Loucy (cell line): ENCODE data around the gene SPINK13.

Source experiments
- H2AFZ ChIP-seq: fragments of 200-600 bp; sonication (generic); 2 replicates; pipeline ENCODE4 v1.6.0; 2016; ENCODE audit warnings: antibody characterized with exemption, mild to moderate bottlenecking, low read length, moderate library complexity
- H3F3A ChIP-seq: fragments of 200-600 bp; 2 replicates; pipeline ENCODE4 v1.6.0; 2016; ENCODE audit warnings: antibody characterized with exemption, low read depth, mild to moderate bottlenecking
- H3K27me3 ChIP-seq: fragments of 200-600 bp; sonication (generic); 2 replicates; pipeline ENCODE4 v1.6.1; 2014; ENCODE audit warnings: low read length, mild to moderate bottlenecking; ENCODE audit not compliant: insufficient read depth, poor library complexity, severe bottlenecking
- H3K36me3 ChIP-seq: fragments of 200-600 bp; sonication (generic); 2 replicates; pipeline ENCODE4 v1.6.1; 2016; ENCODE audit warnings: low read length; ENCODE audit not compliant: insufficient read depth
- H3K4me1 ChIP-seq: fragments of 200-600 bp; sonication (generic); 2 replicates; pipeline ENCODE4 v1.5.1; 2014; ENCODE audit warnings: low read length, mild to moderate bottlenecking; ENCODE audit not compliant: insufficient read depth, poor library complexity, severe bottlenecking
- H3K4me2 ChIP-seq: fragments of 200-600 bp; sonication (generic); 2 replicates; pipeline ENCODE4 v1.6.0; 2014; ENCODE audit warnings: antibody characterized with exemption, low read length, low read depth, mild to moderate bottlenecking; ENCODE audit not compliant: poor library complexity, severe bottlenecking
- H3K4me3 ChIP-seq: fragments of 200-600 bp; sonication (generic); 2 replicates; pipeline ENCODE4 v1.5.1; 2014; ENCODE audit warnings: low read length, mild to moderate bottlenecking, mixed read lengths; ENCODE audit not compliant: poor library complexity, severe bottlenecking
- H3K79me2 ChIP-seq: fragments of 200-600 bp; sonication (generic); 2 replicates; pipeline ENCODE4 v1.6.1; 2014; ENCODE audit warnings: low read length; ENCODE audit not compliant: insufficient read depth
- H3K9ac ChIP-seq: fragments of 200-600 bp; sonication (generic); 2 replicates; pipeline ENCODE4 v1.6.0; 2014; ENCODE audit warnings: mild to moderate bottlenecking, low read depth, low read length, moderate library complexity; ENCODE audit not compliant: poor library complexity, severe bottlenecking
- H3K9me2 ChIP-seq: fragments of 200-600 bp; sonication (generic); replicated peaks from 2 replicates; pipeline ENCODE4 v1.6.1; 2016; ENCODE audit warnings: low read depth, low read length, mixed read lengths
- H3K9me3 ChIP-seq: fragments of 200-600 bp; sonication (generic); 2 replicates; pipeline ENCODE4 v1.6.1; 2014; ENCODE audit warnings: mild to moderate bottlenecking, antibody characterized with exemption, low read length, low read depth; ENCODE audit not compliant: insufficient read depth
- H4K20me1 ChIP-seq: fragments of 200-600 bp; sonication (generic); 2 replicates; pipeline ENCODE4 v1.6.0; 2014; ENCODE audit warnings: antibody characterized with exemption, low read length, mild to moderate bottlenecking; ENCODE audit not compliant: insufficient read depth, poor library complexity, severe bottlenecking
- CTCF ChIP-seq: fragments of 200-600 bp; sonication (generic); conservative IDR thresholded peaks from 2 replicates; pipeline ENCODE4 v1.5.1; 2014; ENCODE audit warnings: mild to moderate bottlenecking, antibody characterized with exemption, low read length
- EZH2phosphoT487 ChIP-seq: fragments of 200-600 bp; IDR thresholded peaks from 2 replicates; pipeline ENCODE4 v1.6.1; 2018; ENCODE audit warnings: antibody characterized with exemption, mild to moderate bottlenecking, moderate library complexity, borderline replicate concordance

Gene SPINK13

DNA sequence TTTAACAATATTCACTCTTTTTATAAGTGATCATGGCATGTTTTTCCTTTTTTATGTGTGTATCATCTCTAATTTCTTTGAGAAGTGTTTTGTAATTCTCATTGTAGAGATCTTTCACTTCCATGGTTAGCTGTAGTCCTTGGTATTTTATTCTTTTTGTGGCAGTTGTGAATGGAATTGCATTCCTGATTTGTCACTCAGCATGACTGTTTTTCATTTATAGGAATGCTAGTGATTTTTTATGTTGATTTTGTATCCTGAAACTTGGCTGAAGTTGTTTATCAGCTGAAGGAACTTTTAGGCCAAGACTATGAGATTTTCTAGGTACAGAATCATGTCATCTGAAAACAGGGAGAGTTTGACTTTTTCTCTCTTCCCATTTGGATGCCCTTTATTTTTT, 13.1 kb upstream of the SPINK13 start:
- Histone ChIP-seq H3K79me2 (no peaks in the 10 kb centered on the region), H3K36me3 (no peaks in the 10 kb centered on the region), H3K9me2 (no peaks in the 10 kb centered on the region), H3K9ac (no peak overlapping the region), H3K27me3 (no peaks in the 10 kb centered on the region), H4K20me1 (no peaks in the 10 kb centered on the region), H3K9me3 (0 out of 2 replicates have a peak, but pooled peaks cover 4% of the 10 kb centered on the region), H3K4me2 (no peak overlapping the region), H3K4me3 (no peak overlapping the region), H3K4me1 (no peaks in the 10 kb centered on the region), H3F3A (no peaks in the 10 kb centered on the region), H2AFZ (no peak overlapping the region)
- TF ChIP-seq CTCF (no peak), EZH2phosphoT487 (no peak)

DNA sequence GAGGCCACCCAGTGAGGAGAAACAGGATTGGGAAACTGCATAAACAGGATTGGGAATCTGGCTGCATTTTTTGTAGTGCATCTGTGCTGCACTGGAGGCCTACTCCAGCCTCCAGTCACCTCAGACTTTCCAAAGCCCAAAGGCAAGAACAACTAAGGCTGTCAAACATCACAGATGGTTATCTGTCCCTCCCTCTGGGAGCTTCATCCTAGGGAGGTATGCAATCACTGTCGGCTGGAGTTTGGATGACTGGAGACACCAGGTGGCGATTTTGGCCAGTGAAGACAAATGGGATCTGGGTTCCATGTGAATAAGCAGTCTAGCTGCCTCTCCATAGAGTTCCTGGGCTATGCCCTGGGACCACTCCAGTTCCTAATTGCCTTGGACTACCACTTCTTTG, 9.3 kb upstream of the SPINK13 start:
- no peak overlapping the region for H3K9ac ChIP-seq
- no peaks in the 10 kb centered on the region for H3K36me3 ChIP-seq
- no peaks in the 10 kb centered on the region for H3K4me1 ChIP-seq
- no peaks in the 10 kb centered on the region for H3F3A ChIP-seq
- H3K9me2 ChIP-seq, result no peaks in the 10 kb centered on the region
- H3K79me2 ChIP-seq, result no peaks in the 10 kb centered on the region
- no peak overlapping the region for H3K4me2 ChIP-seq
- H4K20me1 ChIP-seq, result no peaks in the 10 kb centered on the region
- H3K9me3 ChIP-seq, result 0 out of 2 replicates have a peak, but pooled peaks cover 4% of the 10 kb centered on the region
- no peak overlapping the region for H3K4me3 ChIP-seq
- no peaks in the 10 kb centered on the region for H3K27me3 ChIP-seq
- TF ChIP-seq CTCF (no peak), EZH2phosphoT487 (no peak)
- H2AFZ ChIP-seq, result no peak overlapping the region

DNA sequence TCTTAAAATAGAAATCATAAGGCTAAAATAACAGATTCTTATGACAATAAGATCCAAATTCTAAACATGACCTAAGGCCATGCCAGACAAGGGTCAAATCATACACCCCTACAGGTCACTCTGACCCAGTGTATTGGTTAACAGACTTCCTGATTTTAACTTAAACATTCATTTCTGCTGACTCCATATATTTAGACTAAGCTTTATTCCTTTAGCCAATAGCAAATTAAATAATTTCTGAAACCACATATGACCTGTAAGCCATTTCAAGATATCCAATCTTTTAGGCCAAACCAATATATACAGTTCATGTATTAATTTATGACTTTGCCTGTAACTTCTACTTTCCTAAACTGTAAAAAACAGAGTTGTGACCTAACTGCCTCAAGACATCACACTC, 7.4 kb upstream of the SPINK13 start:
- Histone ChIP-seq H3K4me3 (no peak overlapping the region), H3K9me3 (0 out of 2 replicates have a peak, but pooled peaks cover 4% of the 10 kb centered on the region), H3K4me2 (no peak overlapping the region), H3F3A (no peaks in the 10 kb centered on the region), H3K36me3 (no peaks in the 10 kb centered on the region), H3K27me3 (no peaks in the 10 kb centered on the region), H3K9me2 (no peaks in the 10 kb centered on the region), H4K20me1 (no peaks in the 10 kb centered on the region), H3K79me2 (no peaks in the 10 kb centered on the region), H3K4me1 (no peaks in the 10 kb centered on the region), H2AFZ (no peak overlapping the region), H3K9ac (no peak overlapping the region)
- no peak for TF ChIP-seq CTCF
- TF ChIP-seq EZH2phosphoT487, result no peak
